ENCODE data around the gene MIA2.

DNA sequence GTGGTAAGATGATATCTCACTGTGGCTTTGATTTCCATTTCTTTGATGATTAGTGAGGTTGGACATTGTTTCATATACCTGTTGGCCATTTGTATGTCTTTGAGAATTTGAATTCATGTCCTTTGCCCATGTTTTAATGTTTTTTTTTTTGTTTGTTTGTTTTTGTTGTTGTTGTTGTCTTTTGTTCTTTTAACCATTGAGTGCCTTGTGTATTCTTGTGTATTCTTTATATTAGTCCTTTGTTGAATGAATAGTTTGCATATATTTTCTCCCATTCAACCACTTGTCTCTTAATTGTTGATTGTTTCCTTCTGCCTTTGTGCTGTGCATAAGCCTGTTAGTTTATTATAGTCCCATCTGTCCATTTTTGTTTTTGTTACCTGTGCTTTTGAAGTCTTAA is 126.6 kb downstream of the MIA2 start:
- TF ChIP-seq CTCF (IDR thresholded peaks at IDR 0.05) (no peak), EZH2 (IDR thresholded peaks at IDR 0.05; ENCODE audit: borderline replicate concordance, insufficient read depth, low read depth, low read length, poor library complexity, severe bottlenecking) (no peak)
